ENCODE measurements around the gene NOS1. TPM values are rescaled to one million over a fixed set of nuclear protein-coding genes. Genes with fewer than 3 reads are reported as not detected.

The NOS1 gene
- total and polyA plus RNA-seq, 2 donors (not counting 3 experiments of a cell fraction or from before 2014, with no cell fraction given) = not detected

GRCh38 chr12:117380083-117380482, 18.7 kb upstream of the NOS1 start:
- dilution Hi-C loops (cut with MboI; ENCODE audit: extremely low pct_ligation_motif_present, low sequenced_read_pairs) = no loop called here
- TF ChIP-seq, protein P1, sequence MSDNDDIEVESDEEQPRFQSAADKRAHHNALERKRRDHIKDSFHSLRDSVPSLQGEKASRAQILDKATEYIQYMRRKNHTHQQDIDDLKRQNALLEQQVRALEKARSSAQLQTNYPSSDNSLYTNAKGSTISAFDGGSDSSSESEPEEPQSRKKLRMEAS (IDR thresholded peaks at IDR 0.05; ENCODE audit: insufficient read depth, insufficient read length) = no peak
- TF ChIP-seq POLR2A (IDR thresholded peaks at IDR 0.05; ENCODE audit: low read depth, low read length) (no peak), MYC (IDR thresholded peaks at IDR 0.05; ENCODE audit: low read depth, low read length) (no peak), EZH2 (IDR thresholded peaks at IDR 0.05; ENCODE audit: borderline replicate concordance, low read depth, low read length, severe bottlenecking) (no peak), FOS (IDR thresholded peaks at IDR 0.05; ENCODE audit: borderline replicate concordance, insufficient read depth, low read length) (no peak), POLR2AphosphoS5 (IDR thresholded peaks at IDR 0.05; ENCODE audit: insufficient read depth, low read depth, low read length) (no peak), JUN (IDR thresholded peaks at IDR 0.05; ENCODE audit: borderline replicate concordance, insufficient read depth, insufficient read length, low read depth) (no peak), GATA2 (IDR thresholded peaks at IDR 0.05; ENCODE audit: insufficient read depth, insufficient read length, low read depth, low read length) (no peak)
- TF ChIP-seq, protein P2, sequence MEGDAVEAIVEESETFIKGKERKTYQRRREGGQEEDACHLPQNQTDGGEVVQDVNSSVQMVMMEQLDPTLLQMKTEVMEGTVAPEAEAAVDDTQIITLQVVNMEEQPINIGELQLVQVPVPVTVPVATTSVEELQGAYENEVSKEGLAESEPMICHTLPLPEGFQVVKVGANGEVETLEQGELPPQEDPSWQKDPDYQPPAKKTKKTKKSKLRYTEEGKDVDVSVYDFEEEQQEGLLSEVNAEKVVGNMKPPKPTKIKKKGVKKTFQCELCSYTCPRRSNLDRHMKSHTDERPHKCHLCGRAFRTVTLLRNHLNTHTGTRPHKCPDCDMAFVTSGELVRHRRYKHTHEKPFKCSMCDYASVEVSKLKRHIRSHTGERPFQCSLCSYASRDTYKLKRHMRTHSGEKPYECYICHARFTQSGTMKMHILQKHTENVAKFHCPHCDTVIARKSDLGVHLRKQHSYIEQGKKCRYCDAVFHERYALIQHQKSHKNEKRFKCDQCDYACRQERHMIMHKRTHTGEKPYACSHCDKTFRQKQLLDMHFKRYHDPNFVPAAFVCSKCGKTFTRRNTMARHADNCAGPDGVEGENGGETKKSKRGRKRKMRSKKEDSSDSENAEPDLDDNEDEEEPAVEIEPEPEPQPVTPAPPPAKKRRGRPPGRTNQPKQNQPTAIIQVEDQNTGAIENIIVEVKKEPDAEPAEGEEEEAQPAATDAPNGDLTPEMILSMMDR (IDR thresholded peaks at IDR 0.05; ENCODE audit: extremely low read depth in 1 of 2, insufficient read depth in 1 of 2, low read depth in 1 of 2, low read length in 2 of 2) = no peak
- no peak for FAIRE-seq
- CTCF ChIA-PET = interaction anchor here (1.4 to 2.0 kb wide), 2 partner anchors 11 to 13 kb away, joined by 4 to 9 read pairs; no protein-coding TSS in a partner anchor
- Histone ChIP-seq H3K36me3 (ENCODE audit: control insufficient read depth in 2 of 2, extremely low read depth in 1 of 2, insufficient read depth in 2 of 2, low read length in 2 of 2) (no peaks in the 10 kb centered on the region), H2AFZ (ENCODE audit: low read depth, low read length) (no peak overlapping the region), H3K27me3 (ENCODE audit: control insufficient read depth in 2 of 2, insufficient read depth in 2 of 2, low read length in 2 of 2) (no peaks in the 10 kb centered on the region), H4K20me1 (replicated peaks; ENCODE audit: control insufficient read depth, extremely low read depth, insufficient read depth, low read length) (no peaks in the 10 kb centered on the region), H3K9me1 (replicated peaks; ENCODE audit: control insufficient read depth, extremely low read depth, insufficient read depth, low read length) (no peaks in the 10 kb centered on the region), H3K27ac (ENCODE audit: insufficient read depth, low read depth, low read length) (no peak overlapping the region), H3K4me2 (ENCODE audit: insufficient read depth, low read length) (no peak overlapping the region), H3K9ac (replicated peaks; ENCODE audit: extremely low read depth, insufficient read depth, low read length) (no peak overlapping the region), H3K4me1 (ENCODE audit: control insufficient read depth, extremely low read depth, insufficient read depth, low read length) (no peaks in the 10 kb centered on the region), H3K9me3 (replicated peaks; ENCODE audit: control insufficient read depth, insufficient read depth, low read length) (no peaks in the 10 kb centered on the region), H3K79me2 (ENCODE audit: control insufficient read depth, insufficient read depth, low read length) (no peaks in the 10 kb centered on the region), H3K4me3 (replicated peaks in 1 of 3; ENCODE audit: insufficient read depth in 1 of 3, low read depth in 1 of 3, low read length in 3 of 3) (no peak overlapping the region)
- POLR2A ChIA-PET = no interaction called here
- BruUV-seq (replicated peaks) = no TSS peak
- intact Hi-C loops (cut with micrococcal nuclease) = no loop called here
- DNase-seq (ENCODE audit: low read depth, low spot score) = no peak

Measured in endothelial cell of umbilical vein (primary cell).